Glomerular visceral epithelial cell (primary cell): ENCODE data around the gene VAPA.

Experiments
- DNase-seq: peaks from one replicate; pipeline ENCODE4 v3.0.0-alpha.2; 2016; ENCODE audit errors: extremely low spot score

Gene VAPA

GRCh38 chr18:10003281-10003680, 89.5 kb downstream of the VAPA start:
- DNase-seq = no peak

- DNase-seq = no peak
Measured at GRCh38 chr18:10003866-10004265, 90.0 kb downstream of the VAPA start.

GRCh38 chr18:10006311-10006893, 92.6 kb downstream of the VAPA start:
- peak; percentile 18 for DNase-seq

- DNase-seq = no peak
Measured at GRCh38 chr18:10008006-10008647, 94.3 kb downstream of the VAPA start.
